ENCODE results near the gene HLA-DOB. TPM values are rescaled to one million over a fixed set of nuclear protein-coding genes. Genes with fewer than 3 reads are reported as not detected.
A peak's percentile ranks its signal among the peaks of the same experiment; 100 is the strongest.

The HLA-DOB gene
- total and polyA plus RNA-seq, 10 of the 15 experiments (the other 5 are each of a cell fraction or from before 2014, with no cell fraction given): 27.4 to 79.1 (median 37.0) TPM

DNA sequence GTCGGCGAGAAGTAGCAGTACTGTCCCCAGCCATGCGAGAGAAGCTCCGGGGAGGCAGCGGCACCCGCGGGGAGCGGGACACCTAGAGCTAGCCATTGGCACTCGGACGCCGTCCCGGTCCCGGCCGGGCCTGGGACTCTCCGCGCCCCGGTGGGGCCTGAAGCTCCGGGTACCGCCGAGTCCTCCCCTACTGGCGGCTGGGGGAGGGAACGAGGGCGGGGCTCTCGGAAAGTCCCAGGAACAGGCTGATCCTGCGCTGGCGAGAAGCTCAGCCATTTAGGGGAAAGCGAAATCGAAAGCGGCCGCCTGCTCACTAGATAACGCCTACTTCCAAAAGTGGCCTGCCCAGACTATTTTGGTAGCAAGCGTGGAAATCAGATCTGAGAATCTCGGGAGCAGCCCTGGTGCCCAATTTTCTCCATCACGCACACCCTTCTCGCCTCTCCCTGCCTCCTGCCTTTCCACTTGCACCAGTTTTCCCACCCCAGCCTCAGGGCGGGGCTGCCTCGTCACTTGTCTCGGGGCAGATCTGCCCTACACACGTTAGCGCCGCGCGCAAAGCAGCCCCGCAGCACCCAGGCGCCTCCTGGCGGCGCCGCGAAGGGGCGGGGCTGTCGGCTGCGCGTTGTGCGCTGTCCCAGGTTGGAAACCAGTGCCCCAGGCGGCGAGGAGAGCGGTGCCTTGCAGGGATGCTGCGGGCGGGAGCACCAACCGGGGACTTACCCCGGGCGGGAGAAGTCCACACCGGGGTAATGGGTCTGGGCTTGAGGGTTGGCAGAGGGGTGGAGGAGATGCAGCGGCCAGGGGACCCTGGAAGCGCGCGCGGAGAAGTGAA lies 37.0 kb upstream of the HLA-DOB start, which contains the start of the genes PSMB9 and TAP1 (continued):
- TF ChIP-seq, protein P1, sequence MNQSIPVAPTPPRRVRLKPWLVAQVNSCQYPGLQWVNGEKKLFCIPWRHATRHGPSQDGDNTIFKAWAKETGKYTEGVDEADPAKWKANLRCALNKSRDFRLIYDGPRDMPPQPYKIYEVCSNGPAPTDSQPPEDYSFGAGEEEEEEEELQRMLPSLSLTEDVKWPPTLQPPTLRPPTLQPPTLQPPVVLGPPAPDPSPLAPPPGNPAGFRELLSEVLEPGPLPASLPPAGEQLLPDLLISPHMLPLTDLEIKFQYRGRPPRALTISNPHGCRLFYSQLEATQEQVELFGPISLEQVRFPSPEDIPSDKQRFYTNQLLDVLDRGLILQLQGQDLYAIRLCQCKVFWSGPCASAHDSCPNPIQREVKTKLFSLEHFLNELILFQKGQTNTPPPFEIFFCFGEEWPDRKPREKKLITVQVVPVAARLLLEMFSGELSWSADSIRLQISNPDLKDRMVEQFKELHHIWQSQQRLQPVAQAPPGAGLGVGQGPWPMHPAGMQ (IDR thresholded peaks at IDR 0.05; ENCODE audit: borderline replicate concordance): no peak
- TF ChIP-seq SMC3 (IDR thresholded peaks at IDR 0.05; ENCODE audit: borderline replicate concordance, low read length) (peak; percentile 81), KAT2A (conservative IDR thresholded peaks at IDR 0.05; ENCODE audit: control insufficient read depth, low read depth, low read length) (no peak), CHD2 (IDR thresholded peaks at IDR 0.05; ENCODE audit: borderline replicate concordance, low read depth, low read length) (no peak), BMI1 (IDR thresholded peaks at IDR 0.05; ENCODE audit: borderline replicate concordance) (no peak), SMAD1 (IDR thresholded peaks at IDR 0.05; ENCODE audit: low read depth, partially characterized antibody) (no peak), NFYA (IDR thresholded peaks at IDR 0.05; ENCODE audit: borderline replicate concordance, low read depth, low read length) (no peak), NBN (IDR thresholded peaks at IDR 0.05) (peak; percentile 97), NFIC (IDR thresholded peaks at IDR 0.05; ENCODE audit: low read depth, low read length) (peak; percentile 50; the same call in 1 of the 2 replicates), STAT3 (IDR thresholded peaks at IDR 0.05; ENCODE audit: low read depth, low read length) (no peak), SUPT20H (IDR thresholded peaks at IDR 0.05; ENCODE audit: borderline replicate concordance, control insufficient read depth, low read depth, low read length) (no peak), YBX1 (IDR thresholded peaks at IDR 0.05) (no peak), HDAC2 (IDR thresholded peaks at IDR 0.05) (no peak), FOXM1 (IDR thresholded peaks at IDR 0.05; ENCODE audit: low read depth, low read length) (peak; percentile 56; the same call in 1 of the 2 replicates)
- TF ChIP-seq, protein P2, sequence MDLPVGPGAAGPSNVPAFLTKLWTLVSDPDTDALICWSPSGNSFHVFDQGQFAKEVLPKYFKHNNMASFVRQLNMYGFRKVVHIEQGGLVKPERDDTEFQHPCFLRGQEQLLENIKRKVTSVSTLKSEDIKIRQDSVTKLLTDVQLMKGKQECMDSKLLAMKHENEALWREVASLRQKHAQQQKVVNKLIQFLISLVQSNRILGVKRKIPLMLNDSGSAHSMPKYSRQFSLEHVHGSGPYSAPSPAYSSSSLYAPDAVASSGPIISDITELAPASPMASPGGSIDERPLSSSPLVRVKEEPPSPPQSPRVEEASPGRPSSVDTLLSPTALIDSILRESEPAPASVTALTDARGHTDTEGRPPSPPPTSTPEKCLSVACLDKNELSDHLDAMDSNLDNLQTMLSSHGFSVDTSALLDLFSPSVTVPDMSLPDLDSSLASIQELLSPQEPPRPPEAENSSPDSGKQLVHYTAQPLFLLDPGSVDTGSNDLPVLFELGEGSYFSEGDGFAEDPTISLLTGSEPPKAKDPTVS (IDR thresholded peaks at IDR 0.05; ENCODE audit: low read depth, low read length): no peak; the same call in 1 of the 2 replicates
- TF ChIP-seq, protein P3, sequence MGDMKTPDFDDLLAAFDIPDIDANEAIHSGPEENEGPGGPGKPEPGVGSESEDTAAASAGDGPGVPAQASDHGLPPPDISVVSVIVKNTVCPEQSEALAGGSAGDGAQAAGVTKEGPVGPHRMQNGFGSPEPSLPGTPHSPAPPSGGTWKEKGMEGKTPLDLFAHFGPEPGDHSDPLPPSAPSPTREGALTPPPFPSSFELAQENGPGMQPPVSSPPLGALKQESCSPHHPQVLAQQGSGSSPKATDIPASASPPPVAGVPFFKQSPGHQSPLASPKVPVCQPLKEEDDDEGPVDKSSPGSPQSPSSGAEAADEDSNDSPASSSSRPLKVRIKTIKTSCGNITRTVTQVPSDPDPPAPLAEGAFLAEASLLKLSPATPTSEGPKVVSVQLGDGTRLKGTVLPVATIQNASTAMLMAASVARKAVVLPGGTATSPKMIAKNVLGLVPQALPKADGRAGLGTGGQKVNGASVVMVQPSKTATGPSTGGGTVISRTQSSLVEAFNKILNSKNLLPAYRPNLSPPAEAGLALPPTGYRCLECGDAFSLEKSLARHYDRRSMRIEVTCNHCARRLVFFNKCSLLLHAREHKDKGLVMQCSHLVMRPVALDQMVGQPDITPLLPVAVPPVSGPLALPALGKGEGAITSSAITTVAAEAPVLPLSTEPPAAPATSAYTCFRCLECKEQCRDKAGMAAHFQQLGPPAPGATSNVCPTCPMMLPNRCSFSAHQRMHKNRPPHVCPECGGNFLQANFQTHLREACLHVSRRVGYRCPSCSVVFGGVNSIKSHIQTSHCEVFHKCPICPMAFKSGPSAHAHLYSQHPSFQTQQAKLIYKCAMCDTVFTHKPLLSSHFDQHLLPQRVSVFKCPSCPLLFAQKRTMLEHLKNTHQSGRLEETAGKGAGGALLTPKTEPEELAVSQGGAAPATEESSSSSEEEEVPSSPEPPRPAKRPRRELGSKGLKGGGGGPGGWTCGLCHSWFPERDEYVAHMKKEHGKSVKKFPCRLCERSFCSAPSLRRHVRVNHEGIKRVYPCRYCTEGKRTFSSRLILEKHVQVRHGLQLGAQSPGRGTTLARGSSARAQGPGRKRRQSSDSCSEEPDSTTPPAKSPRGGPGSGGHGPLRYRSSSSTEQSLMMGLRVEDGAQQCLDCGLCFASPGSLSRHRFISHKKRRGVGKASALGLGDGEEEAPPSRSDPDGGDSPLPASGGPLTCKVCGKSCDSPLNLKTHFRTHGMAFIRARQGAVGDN (IDR thresholded peaks at IDR 0.05): peak; percentile 28
- TF ChIP-seq, protein P4, sequence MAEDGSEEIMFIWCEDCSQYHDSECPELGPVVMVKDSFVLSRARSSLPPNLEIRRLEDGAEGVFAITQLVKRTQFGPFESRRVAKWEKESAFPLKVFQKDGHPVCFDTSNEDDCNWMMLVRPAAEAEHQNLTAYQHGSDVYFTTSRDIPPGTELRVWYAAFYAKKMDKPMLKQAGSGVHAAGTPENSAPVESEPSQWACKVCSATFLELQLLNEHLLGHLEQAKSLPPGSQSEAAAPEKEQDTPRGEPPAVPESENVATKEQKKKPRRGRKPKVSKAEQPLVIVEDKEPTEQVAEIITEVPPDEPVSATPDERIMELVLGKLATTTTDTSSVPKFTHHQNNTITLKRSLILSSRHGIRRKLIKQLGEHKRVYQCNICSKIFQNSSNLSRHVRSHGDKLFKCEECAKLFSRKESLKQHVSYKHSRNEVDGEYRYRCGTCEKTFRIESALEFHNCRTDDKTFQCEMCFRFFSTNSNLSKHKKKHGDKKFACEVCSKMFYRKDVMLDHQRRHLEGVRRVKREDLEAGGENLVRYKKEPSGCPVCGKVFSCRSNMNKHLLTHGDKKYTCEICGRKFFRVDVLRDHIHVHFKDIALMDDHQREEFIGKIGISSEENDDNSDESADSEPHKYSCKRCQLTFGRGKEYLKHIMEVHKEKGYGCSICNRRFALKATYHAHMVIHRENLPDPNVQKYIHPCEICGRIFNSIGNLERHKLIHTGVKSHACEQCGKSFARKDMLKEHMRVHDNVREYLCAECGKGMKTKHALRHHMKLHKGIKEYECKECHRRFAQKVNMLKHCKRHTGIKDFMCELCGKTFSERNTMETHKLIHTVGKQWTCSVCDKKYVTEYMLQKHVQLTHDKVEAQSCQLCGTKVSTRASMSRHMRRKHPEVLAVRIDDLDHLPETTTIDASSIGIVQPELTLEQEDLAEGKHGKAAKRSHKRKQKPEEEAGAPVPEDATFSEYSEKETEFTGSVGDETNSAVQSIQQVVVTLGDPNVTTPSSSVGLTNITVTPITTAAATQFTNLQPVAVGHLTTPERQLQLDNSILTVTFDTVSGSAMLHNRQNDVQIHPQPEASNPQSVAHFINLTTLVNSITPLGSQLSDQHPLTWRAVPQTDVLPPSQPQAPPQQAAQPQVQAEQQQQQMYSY (CRISPR knock-in tag; IDR thresholded peaks at IDR 0.05): no peak

All from GM12878 (cell line).